H9 (cell line): ENCODE measurements around the gene FBXO47. TPM values are rescaled to one million over a fixed set of nuclear protein-coding genes. Genes with fewer than 3 reads are reported as not detected.

ENCODE experiments used
- DNase-seq: peaks from one replicate; pipeline ENCODE4 v3.0.0-alpha.2; 2017
- H2AFZ ChIP-seq: one replicate; pipeline ENCODE4 v1.6.1; 2013; ENCODE audit warnings: mild to moderate bottlenecking, low read length, control low read depth, moderate library complexity
- H2AK5ac ChIP-seq: 2 replicates; pipeline ENCODE4 v1.6.1; 2013; ENCODE audit warnings: low read length, control low read depth, mixed read lengths; ENCODE audit not compliant: insufficient read length
- H2BK120ac ChIP-seq: one replicate; pipeline ENCODE4 v1.6.1; 2013; ENCODE audit warnings: low read depth, mild to moderate bottlenecking, low read length, control low read depth, inconsistent platforms; ENCODE audit not compliant: poor library complexity, severe bottlenecking
- H2BK12ac ChIP-seq: 2 replicates; pipeline ENCODE4 v1.6.1; 2013; ENCODE audit warnings: low read length, control low read depth, mixed read lengths, low read depth; ENCODE audit not compliant: insufficient read length
- H2BK15ac ChIP-seq: 2 replicates; pipeline ENCODE4 v1.6.1; 2013; ENCODE audit warnings: low read depth, low read length, control low read depth
- H2BK20ac ChIP-seq: one replicate; pipeline ENCODE4 v1.6.1; 2013; ENCODE audit warnings: low read depth, mild to moderate bottlenecking, low read length, control low read depth, inconsistent platforms; ENCODE audit not compliant: poor library complexity, severe bottlenecking
- H2BK5ac ChIP-seq: 2 replicates; pipeline ENCODE4 v1.6.1; 2013; ENCODE audit warnings: low read length, control low read depth, mixed read lengths; ENCODE audit not compliant: insufficient read length
- H3K14ac ChIP-seq: 2 replicates; pipeline ENCODE4 v1.6.1; 2013; ENCODE audit warnings: low read length, control low read depth; ENCODE audit not compliant: insufficient read depth
- H3K18ac ChIP-seq: 2 replicates; pipeline ENCODE4 v1.6.1; 2013; ENCODE audit warnings: low read depth, mild to moderate bottlenecking, mixed read lengths, low read length, control low read depth; ENCODE audit not compliant: insufficient read length
- H3K23ac ChIP-seq: 2 replicates; pipeline ENCODE4 v1.6.1; 2013; ENCODE audit warnings: low read length, control low read depth, mixed read lengths, low read depth; ENCODE audit not compliant: insufficient read length
- H3K23me2 ChIP-seq: 2 replicates; pipeline ENCODE4 v1.6.1; 2013; ENCODE audit warnings: low read depth, mild to moderate bottlenecking, mixed read lengths, low read length, control low read depth; ENCODE audit not compliant: insufficient read length, poor library complexity, severe bottlenecking
- H3K27ac ChIP-seq: 2 replicates; pipeline ENCODE4 v1.5.1; 2013; ENCODE audit warnings: low read length, control low read depth, mixed read lengths, low read depth; ENCODE audit not compliant: insufficient read length
- H3K27me3 ChIP-seq: 2 replicates; pipeline ENCODE4 v1.6.1; 2013; ENCODE audit warnings: low read length, control low read depth, inconsistent platforms; ENCODE audit not compliant: insufficient read depth
- H3K4ac ChIP-seq: 2 replicates; pipeline ENCODE4 v1.6.1; 2013; ENCODE audit warnings: low read depth, mild to moderate bottlenecking, control low read depth, inconsistent platforms, low read length, moderate library complexity
- H3K4me1 ChIP-seq: 2 replicates; pipeline ENCODE4 v1.6.1; 2013; ENCODE audit warnings: low read length, control low read depth, inconsistent platforms; ENCODE audit not compliant: insufficient read depth
- H3K4me2 ChIP-seq: 2 replicates; pipeline ENCODE4 v1.6.1; 2013; ENCODE audit warnings: low read length, control low read depth, mixed read lengths; ENCODE audit not compliant: insufficient read length, insufficient read depth
- H3K56ac ChIP-seq: 2 replicates; pipeline ENCODE4 v1.6.1; 2013; ENCODE audit warnings: low read depth, mild to moderate bottlenecking, mixed read lengths, low read length, control low read depth; ENCODE audit not compliant: insufficient read length
- H3K79me1 ChIP-seq: 2 replicates; pipeline ENCODE4 v1.6.1; 2013; ENCODE audit warnings: low read depth, mild to moderate bottlenecking, moderate library complexity, low read length, control low read depth, inconsistent platforms; ENCODE audit not compliant: insufficient read depth, poor library complexity, severe bottlenecking
- H3K79me2 ChIP-seq: 2 replicates; pipeline ENCODE4 v1.6.1; 2013; ENCODE audit warnings: low read length, control low read depth, inconsistent platforms; ENCODE audit not compliant: insufficient read depth
- H3K9ac ChIP-seq: 2 replicates; pipeline ENCODE4 v1.6.1; 2013; ENCODE audit warnings: low read length, control low read depth, mixed read lengths; ENCODE audit not compliant: insufficient read length; ENCODE audit errors: extremely low read depth
- H3K9me3 ChIP-seq: one replicate; pipeline ENCODE4 v1.6.1; 2013; ENCODE audit warnings: low read depth, low read length, inconsistent platforms; ENCODE audit not compliant: control insufficient read depth
- H3T11ph ChIP-seq: one replicate; pipeline ENCODE4 v1.6.1; 2013; ENCODE audit warnings: mild to moderate bottlenecking, low read length, control low read depth, inconsistent platforms
- H4K20me1 ChIP-seq: one replicate; pipeline ENCODE4 v1.6.1; 2013; ENCODE audit not compliant: control insufficient read depth, insufficient read length, insufficient read depth
- H4K5ac ChIP-seq: 2 replicates; pipeline ENCODE4 v1.6.1; 2013; ENCODE audit warnings: low read depth, mild to moderate bottlenecking, mixed read lengths, low read length, control low read depth; ENCODE audit not compliant: insufficient read length
- H4K8ac ChIP-seq: replicated peaks from 2 replicates; pipeline ENCODE4 v1.6.1; 2013; ENCODE audit warnings: low read length, control low read depth, mixed read lengths, low read depth; ENCODE audit not compliant: insufficient read length
- H4K91ac ChIP-seq: 2 replicates; pipeline ENCODE4 v1.6.1; 2013; ENCODE audit warnings: low read depth, mild to moderate bottlenecking, moderate library complexity, mixed read lengths, low read length, control low read depth; ENCODE audit not compliant: insufficient read length
- H3K27ac Mint-ChIP-seq, 3 experiments: 2 replicates in 2 of 3; 3 replicates in 1 of 3; pipeline ENCODE4 v1.8.0; 2020 to 2021; ENCODE audit warnings: mixed read lengths in 3 of 3, mild to moderate bottlenecking in 1 of 3, moderate library complexity in 1 of 3
- H3K27me3 Mint-ChIP-seq: 2 replicates; pipeline ENCODE4 v1.8.0; 2021; ENCODE audit warnings: low read depth, mild to moderate bottlenecking, moderate library complexity, mixed read lengths
- H3K36me3 Mint-ChIP-seq, 3 experiments: 2 replicates in 2 of 3; 3 replicates in 1 of 3; pipeline ENCODE4 v1.8.0; 2020 to 2021; ENCODE audit warnings: low read depth in 3 of 3, mixed read lengths in 3 of 3; ENCODE audit not compliant: insufficient read depth in 1 of 3
- H3K4me1 Mint-ChIP-seq, 2 experiments: 2 replicates each; pipeline ENCODE4 v1.8.0; 2020; ENCODE audit warnings: mixed read lengths in 2 of 2
- H3K4me3 Mint-ChIP-seq, 2 experiments: 2 replicates in 1 of 2; 3 replicates in 1 of 2; pipeline ENCODE4 v1.8.0; 2020 to 2021; ENCODE audit warnings: mild to moderate bottlenecking in 2 of 2, mixed read lengths in 2 of 2, moderate library complexity in 1 of 2
- H3K9me3 Mint-ChIP-seq, 2 experiments: 2 replicates in 1 of 2; 3 replicates in 1 of 2; pipeline ENCODE4 v1.8.0; 2020; ENCODE audit warnings: mild to moderate bottlenecking in 2 of 2, mixed read lengths in 2 of 2, moderate library complexity in 1 of 2
- WGBS: extraction: QIAGEN DNeasy Blood & Tissue Kit; methylation state at CpG from one replicate; pipeline ENCODE4 v1.1.7; 2013; ENCODE audit warnings: missing lambda C conversion rate, low lambda C conversion rate, mixed read lengths; ENCODE audit not compliant: insufficient read length; ENCODE audit errors: extremely low coverage; 5-methylcytosine and 5-hydroxymethylcytosine counted together
- total RNA-seq: library from RNA; stranded (reverse); gene quantifications from 2 replicates; pipeline ENCODE4 v1.2.1, GENCODE V29; 2021
- TF ChIP-seq, protein P1 (sequence below): fragments of 200-600 bp; sonication (generic); conservative IDR thresholded peaks from 3 replicates; pipeline ENCODE4 v1.8.0; 2021; ENCODE audit warnings: antibody characterized with exemption, mild to moderate bottlenecking

Gene FBXO47
- total RNA-seq, 1 experiment from 2014 or later: not detected

DNA sequence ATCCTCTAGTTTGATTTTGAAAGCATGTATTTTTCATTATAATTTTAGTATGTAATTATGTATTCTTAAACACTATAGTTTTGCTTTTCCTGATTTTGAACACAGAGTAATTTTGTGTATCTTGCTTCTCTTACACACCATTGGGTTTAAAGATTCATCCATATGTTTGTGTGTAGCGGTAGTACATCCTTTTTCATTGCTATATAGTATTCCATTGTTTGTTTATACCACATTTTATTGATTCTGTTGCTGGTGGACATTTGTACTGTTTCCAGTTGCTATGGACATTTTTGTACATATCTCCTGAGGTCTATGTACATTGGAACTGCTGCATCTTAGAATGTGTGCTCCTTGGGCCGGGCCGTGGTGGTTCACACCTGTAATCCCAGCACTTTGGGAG is 62.3 kb downstream of the FBXO47 start:
- H2AFZ ChIP-seq: no peak overlapping the region
- Mint-ChIP-seq H3K4me1 (peaks cover 12 to 25% of the 10 kb centered on the region in 2 experiments), H3K36me3 (peaks cover 5 to 35% (median 28%) of the 10 kb centered on the region in 3 experiments; a peak in 6 of 7 replicates), H3K4me3 (no peak overlapping the region), H3K27ac (no peak overlapping the region), H3K9me3 (no peaks in the 10 kb centered on the region), H3K27me3 (no peaks in the 10 kb centered on the region)
- H3K18ac ChIP-seq: no peak overlapping the region
- H3K79me2 ChIP-seq: no peaks in the 10 kb centered on the region
- H4K5ac ChIP-seq: no peak overlapping the region
- H2BK15ac ChIP-seq: no peak overlapping the region
- DNase-seq: no peak
- no peak overlapping the region for H3K23ac ChIP-seq
- H2BK5ac ChIP-seq: no peak overlapping the region
- no peak overlapping the region for H3K56ac ChIP-seq
- TF ChIP-seq, protein P1, sequence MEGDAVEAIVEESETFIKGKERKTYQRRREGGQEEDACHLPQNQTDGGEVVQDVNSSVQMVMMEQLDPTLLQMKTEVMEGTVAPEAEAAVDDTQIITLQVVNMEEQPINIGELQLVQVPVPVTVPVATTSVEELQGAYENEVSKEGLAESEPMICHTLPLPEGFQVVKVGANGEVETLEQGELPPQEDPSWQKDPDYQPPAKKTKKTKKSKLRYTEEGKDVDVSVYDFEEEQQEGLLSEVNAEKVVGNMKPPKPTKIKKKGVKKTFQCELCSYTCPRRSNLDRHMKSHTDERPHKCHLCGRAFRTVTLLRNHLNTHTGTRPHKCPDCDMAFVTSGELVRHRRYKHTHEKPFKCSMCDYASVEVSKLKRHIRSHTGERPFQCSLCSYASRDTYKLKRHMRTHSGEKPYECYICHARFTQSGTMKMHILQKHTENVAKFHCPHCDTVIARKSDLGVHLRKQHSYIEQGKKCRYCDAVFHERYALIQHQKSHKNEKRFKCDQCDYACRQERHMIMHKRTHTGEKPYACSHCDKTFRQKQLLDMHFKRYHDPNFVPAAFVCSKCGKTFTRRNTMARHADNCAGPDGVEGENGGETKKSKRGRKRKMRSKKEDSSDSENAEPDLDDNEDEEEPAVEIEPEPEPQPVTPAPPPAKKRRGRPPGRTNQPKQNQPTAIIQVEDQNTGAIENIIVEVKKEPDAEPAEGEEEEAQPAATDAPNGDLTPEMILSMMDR: no peak
- no peak overlapping the region for H4K91ac ChIP-seq
- no peaks in the 10 kb centered on the region for H3K23me2 ChIP-seq
- H2BK120ac ChIP-seq: no peak overlapping the region
- no peaks in the 10 kb centered on the region for H3K4me1 ChIP-seq
- H2BK20ac ChIP-seq: no peak overlapping the region
- no peaks in the 10 kb centered on the region for H4K20me1 ChIP-seq
- no peak overlapping the region for H3K27ac ChIP-seq
- no peaks in the 10 kb centered on the region for H3K27me3 ChIP-seq
- H4K8ac ChIP-seq: no peak overlapping the region
- no peak overlapping the region for H3K4ac ChIP-seq
- H2BK12ac ChIP-seq: no peak overlapping the region
- WGBS: no CpG with 5 or more reads among the region's 3 CpGs
- no peaks in the 10 kb centered on the region for H3K79me1 ChIP-seq
- H3K14ac ChIP-seq: no peak overlapping the region
- no peak overlapping the region for H3K9ac ChIP-seq
- no peak overlapping the region for H3K4me2 ChIP-seq
- no peaks in the 10 kb centered on the region for H3K9me3 ChIP-seq
- H2AK5ac ChIP-seq: no peak overlapping the region
- no peak overlapping the region for H3T11ph ChIP-seq
